Measurements from ENCODE around the gene RILP.

The RILP gene

GRCh38 chr17:1604831-1605528 lies 44.7 kb downstream of the RILP start:
- no peak for DNase-seq (ENCODE audit: low read depth in 3 of 3, low spot score in 1 of 3)

GRCh38 chr17:1601571-1601970 lies 48.1 kb downstream of the RILP start:
- DNase-seq (ENCODE audit: low read depth in 3 of 3, low spot score in 1 of 3): no peak

- no peak for DNase-seq (ENCODE audit: low read depth in 3 of 3, low spot score in 1 of 3)
These were observed 51.1 kb downstream of the RILP start for GRCh38 chr17:1598399-1599095.

GRCh38 chr17:1597861-1598342 lies 51.8 kb downstream of the RILP start:
- no peak for DNase-seq (ENCODE audit: low read depth in 3 of 3, low spot score in 1 of 3)

Data from stimulated activated CD4-positive, alpha-beta T cell treated with anti-CD3 and anti-CD28 coated beads, TNF-alpha, amount 100 ng/mL, for 1 hour (primary cell).